IPS-NIHi7 (cell line): Measurements from ENCODE around the gene TUBA1C.
"Not testable (repeated sequence)": the region's sequence is repeated elsewhere in the genome, so short reads cannot be mapped to it uniquely, and the experiment has no call there.

Experiments
- DNase-seq: peaks from one replicate; pipeline ENCODE4 v3.0.0; 2012; ENCODE audit warnings: mixed read lengths; ENCODE audit errors: extremely low spot score

Gene TUBA1C

DNA sequence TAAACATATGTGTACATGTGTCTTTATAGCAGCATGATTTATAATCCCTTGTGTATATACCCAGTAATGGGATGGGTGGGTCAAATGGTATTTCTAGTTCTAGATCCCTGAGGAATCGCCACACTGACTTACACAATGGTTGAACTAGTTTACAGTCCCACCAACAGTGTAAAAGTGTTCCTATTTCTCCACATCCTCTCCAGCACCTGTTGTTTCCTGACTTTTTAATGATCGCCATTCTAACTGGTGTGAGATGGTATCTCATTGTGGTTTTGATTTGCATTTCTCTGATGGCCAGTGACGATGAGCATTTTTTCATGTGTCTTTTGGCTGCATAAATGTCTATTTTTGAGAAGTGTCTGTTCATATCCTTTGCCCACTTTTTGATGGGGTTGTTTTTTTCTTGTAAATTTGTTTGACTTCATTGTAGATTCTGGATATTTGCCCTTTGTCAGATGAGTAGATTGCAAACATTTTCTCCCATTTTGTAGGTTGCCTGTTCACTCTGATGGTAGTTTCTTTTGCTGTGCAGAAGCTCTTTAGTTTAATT is 45.6 kb downstream of the TUBA1C start:
- DNase-seq, result not testable (repeated sequence)

DNA sequence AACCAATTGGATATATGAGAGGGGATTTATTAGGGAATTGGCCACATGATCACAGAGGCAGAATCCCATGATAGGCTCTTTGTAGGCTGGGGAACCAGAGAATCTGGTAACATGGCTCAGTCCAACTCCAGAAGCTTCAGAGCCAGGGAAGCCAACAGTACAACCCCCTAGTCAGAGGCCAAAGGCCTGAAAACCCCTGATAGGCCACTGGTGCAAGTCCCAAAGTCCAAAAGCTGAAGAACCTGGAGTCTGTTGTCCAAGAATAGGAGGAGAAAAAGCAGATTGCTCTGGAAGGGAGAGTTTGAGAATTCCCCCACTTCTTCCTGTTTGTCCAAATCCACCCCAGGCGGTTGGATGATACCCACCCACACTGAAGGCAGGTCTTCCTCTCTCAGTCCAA is 49.9 kb downstream of the TUBA1C start:
- no peak for DNase-seq

DNA sequence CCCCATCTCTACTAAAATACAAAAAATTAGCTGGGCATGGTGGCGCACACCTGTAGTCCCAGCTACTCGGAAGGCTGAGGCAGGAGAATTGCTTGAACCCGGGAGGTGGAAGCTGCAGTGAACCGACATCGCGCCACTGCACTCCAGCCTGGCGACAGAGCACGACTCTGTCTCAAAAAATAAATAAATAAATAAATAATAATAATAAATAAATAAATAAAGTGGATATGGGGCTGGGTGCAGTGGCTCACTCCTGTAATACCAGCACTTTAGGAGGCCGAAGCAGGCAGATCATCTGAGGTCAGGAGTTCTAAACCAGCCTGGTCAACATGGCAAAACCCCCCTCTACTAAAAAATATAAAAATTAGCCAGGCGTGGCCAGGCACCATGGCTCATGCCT is 52.2 kb downstream of the TUBA1C start:
- not testable (repeated sequence) for DNase-seq

DNA sequence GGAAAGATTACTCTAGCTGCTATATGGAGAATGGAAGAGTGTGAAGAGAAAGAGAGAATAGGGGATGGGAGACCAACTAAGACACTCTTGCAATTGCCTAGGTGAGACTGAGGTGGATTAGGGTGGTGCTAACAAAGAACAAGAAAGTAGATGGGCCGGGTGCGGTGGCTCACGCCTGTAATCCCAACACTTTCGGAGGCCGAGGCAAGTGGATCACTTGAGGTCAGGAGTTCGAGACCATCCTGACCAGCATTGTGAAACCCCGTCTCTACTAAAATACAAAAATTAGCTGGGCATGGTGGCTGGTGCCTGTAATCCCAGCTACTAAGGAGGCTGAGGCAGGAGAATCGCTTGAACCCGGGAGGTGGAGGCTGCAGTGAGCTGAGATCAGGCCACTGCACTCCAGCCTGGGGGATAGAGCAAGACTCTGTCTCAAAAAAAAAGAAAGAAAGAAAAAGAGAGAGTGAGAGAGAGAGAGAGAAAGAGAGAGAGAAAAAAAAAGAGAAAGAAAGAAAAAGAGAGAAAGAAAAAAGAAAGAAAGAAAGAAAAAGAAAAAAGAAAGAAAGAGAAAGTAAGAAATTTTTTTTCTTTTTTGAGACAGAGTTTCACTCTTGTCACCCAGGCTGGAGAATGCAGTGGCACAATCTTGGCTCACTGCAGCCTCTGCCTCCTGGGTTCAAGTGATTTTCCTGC is 55.7 kb downstream of the TUBA1C start:
- DNase-seq, result not testable (repeated sequence)

DNA sequence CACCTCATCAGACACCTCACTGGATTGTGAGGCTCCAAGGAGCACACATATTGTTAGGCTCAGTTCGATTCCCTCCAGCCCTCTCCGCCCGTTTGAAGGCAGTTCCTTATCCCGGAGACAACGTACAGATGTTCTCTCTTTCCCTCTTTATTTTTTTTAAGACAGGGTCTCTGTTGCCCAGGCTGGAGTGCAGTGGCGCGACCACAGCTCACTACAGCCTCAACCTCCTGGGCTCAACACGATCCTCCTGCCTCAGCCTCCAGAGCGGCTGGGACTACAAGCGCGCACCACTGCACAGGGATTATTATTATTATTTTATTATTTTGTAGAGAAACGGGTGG is 57.5 kb downstream of the TUBA1C start:
- DNase-seq, result no peak

DNA sequence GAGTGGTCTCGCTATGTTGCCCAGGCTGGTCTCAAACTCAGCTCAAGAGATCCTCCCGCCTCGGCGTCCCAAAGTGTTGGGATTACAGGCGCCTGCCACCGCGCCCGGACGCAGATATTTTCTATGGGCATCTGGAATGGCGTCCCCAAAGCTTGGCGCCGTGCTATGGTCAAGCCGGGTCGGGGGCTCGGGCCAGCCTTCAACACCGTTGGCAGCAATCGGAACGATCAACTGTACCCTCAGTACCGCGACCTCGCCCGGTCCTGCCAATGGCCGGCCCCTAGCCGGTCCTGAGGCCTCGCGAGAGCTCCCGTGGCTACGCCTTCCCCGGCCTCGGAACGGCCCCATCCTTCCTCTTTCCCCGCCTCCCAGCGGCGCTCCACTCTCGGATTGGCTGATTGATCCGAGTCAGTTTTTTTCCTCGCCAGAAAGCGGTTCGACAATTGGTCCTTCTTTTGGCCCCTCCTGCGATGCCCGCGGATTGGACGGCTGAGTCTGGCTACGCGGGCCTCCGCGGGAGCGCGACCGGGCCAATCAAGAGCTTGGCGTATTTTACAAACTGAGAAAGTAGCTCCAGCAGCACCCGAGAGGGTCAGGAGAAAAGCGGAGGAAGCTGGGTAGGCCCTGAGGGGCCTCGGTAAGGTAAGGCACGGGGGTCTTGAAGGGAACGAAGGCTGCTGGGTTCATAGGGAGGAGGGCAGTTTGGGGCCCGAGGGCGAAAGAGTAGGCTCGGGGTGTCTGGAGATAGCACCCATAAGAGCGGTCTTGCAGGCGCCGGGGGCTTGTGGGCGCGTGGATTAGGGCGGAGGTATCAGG is 58.0 kb downstream of the TUBA1C start, which contains the start of gene TROAP:
TSS of gene TROAP (plus strand) at position 548 of the 816 bp plus-strand sequence. CDS start 354 bp downstream, outside the sequence.
- DNase-seq, result peak; percentile 100

DNA sequence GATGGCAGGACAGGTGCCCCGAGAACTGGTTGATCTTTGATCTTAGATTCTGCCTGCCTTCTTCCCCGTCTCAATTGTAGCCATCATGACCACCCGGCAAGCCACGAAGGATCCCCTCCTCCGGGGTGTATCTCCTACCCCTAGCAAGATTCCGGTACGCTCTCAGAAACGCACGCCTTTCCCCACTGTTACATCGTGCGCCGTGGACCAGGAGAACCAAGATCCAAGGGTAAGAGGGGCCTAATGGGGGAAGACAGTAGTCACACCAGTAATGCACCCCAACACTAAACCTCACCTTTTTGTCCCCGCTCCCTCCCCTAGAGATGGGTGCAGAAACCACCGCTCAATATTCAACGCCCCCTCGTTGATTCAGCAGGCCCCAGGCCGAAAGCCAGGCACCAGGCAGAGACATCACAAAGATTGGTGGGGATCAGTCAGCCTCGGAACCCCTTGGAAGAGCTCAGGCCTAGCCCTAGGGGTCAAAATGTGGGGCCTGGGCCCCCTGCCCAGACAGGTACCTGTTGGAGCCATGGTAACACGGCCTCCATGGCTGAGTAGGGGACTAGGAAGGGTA is 58.7 kb downstream of the TUBA1C start:
- DNase-seq, result no peak
